GM18517 (cell line): Measurements from ENCODE around the gene IL12RB2.
A peak's percentile ranks its signal among the peaks of the same experiment; 100 is the strongest.

Source experiments
- ATAC-seq: cut with Tn5 transposase; IDR thresholded peaks from one replicate; pipeline ENCODE4 v1.9.1; 2021; ENCODE audit warnings: mild to moderate bottlenecking, moderate library complexity; ENCODE audit not compliant: unreplicated experiment

The IL12RB2 gene

GRCh38 chr1:67307251-67308060 lies at the start of gene IL12RB2:
Gene IL12RB2 (plus strand): TSS chr1:67307873. CDS start chr1:67320369, 12,496 bp downstream.
- ATAC-seq: no peak

GRCh38 chr1:67261680-67262079 lies 46.0 kb upstream of the IL12RB2 start:
- no peak for ATAC-seq

GRCh38 chr1:67262735-67263134 lies 44.9 kb upstream of the IL12RB2 start:
- ATAC-seq: no peak

GRCh38 chr1:67264152-67264551 lies 43.5 kb upstream of the IL12RB2 start:
- no peak for ATAC-seq

- peak; percentile 66 for ATAC-seq
Measured at GRCh38 chr1:67264899-67265298, 42.8 kb upstream of the IL12RB2 start.

- ATAC-seq: no peak
Measured at GRCh38 chr1:67269061-67269460, 38.6 kb upstream of the IL12RB2 start.

- ATAC-seq: no peak
Measured at GRCh38 chr1:67270541-67270940, 37.1 kb upstream of the IL12RB2 start.

GRCh38 chr1:67273591-67273990 lies 34.1 kb upstream of the IL12RB2 start:
- no peak for ATAC-seq

GRCh38 chr1:67274623-67275325 lies 32.9 kb upstream of the IL12RB2 start:
- ATAC-seq: no peak

- no peak for ATAC-seq
Measured at GRCh38 chr1:67280696-67281095, 27.0 kb upstream of the IL12RB2 start.

GRCh38 chr1:67281244-67281643 lies 26.4 kb upstream of the IL12RB2 start:
- ATAC-seq: no peak

GRCh38 chr1:67285780-67286488 lies 21.7 kb upstream of the IL12RB2 start:
- ATAC-seq: peak; percentile 95

- ATAC-seq: no peak
Measured at GRCh38 chr1:67290236-67290635, 17.4 kb upstream of the IL12RB2 start.

GRCh38 chr1:67294836-67295617 lies 12.6 kb upstream of the IL12RB2 start:
- no peak for ATAC-seq

- no peak for ATAC-seq
Measured at GRCh38 chr1:67298762-67299161, 8.9 kb upstream of the IL12RB2 start.

- no peak for ATAC-seq
Measured at GRCh38 chr1:67299296-67299695, 8.4 kb upstream of the IL12RB2 start.

GRCh38 chr1:67300561-67300960 lies 7.1 kb upstream of the IL12RB2 start:
- no peak for ATAC-seq

- ATAC-seq: no peak
Measured at GRCh38 chr1:67304023-67304422, 3.6 kb upstream of the IL12RB2 start.

GRCh38 chr1:67306547-67306946 lies 1.1 kb upstream of the IL12RB2 start:
- ATAC-seq: no peak

GRCh38 chr1:67308136-67308535 lies 463 bp downstream of the IL12RB2 start:
- ATAC-seq: no peak

- no peak for ATAC-seq
Measured at GRCh38 chr1:67312615-67313014, 4.9 kb downstream of the IL12RB2 start.
